GM12878 (cell line): ENCODE results near the gene PPP1R7. TPM values are rescaled to one million over a fixed set of nuclear protein-coding genes. Genes with fewer than 3 reads are reported as not detected.

Experiments
- ATAC-seq: fragments of 200-7000 bp; cut with Tn5 transposase; 3 replicates; pipeline ENCODE4 v1.9.1; 2020; ENCODE audit warnings: mild to moderate bottlenecking, moderate library complexity
- BruUV-seq: library from RNA; stranded (reverse); fragments of 400-500 nt; replicated peaks from 2 replicates; lab custom pipeline; 2021; lab: Mats Ljungman, UMichigan
- CTCF ChIA-PET: fragments of 300-600 bp; sonication (Branson Sonifier 250); formaldehyde crosslinking; extraction: SDS; loops from one replicate; lab custom pipeline; 2021; ENCODE audit warnings: inconsistent platforms; lab: Yijun Ruan, JAX
- POLR2A ChIA-PET: fragments of 350-600 bp; formaldehyde crosslinking; extraction: SDS; loops from one replicate; lab custom pipeline; 2021; ENCODE audit warnings: inconsistent platforms; lab: Charles Lee
- RAD21 ChIA-PET: fragments of 300-600 bp; sonication (Branson Sonifier 250); formaldehyde crosslinking; loops from one replicate; lab custom pipeline; 2023; ENCODE audit warnings: antibody characterized with exemption; ENCODE audit not compliant: unreplicated experiment; lab: Charles Lee
- SMC1A ChIA-PET: fragments of 300-600 bp; sonication (Branson Sonifier 250); formaldehyde crosslinking; loops from one replicate; lab custom pipeline; 2023; ENCODE audit not compliant: unreplicated experiment, uncharacterized antibody; lab: Charles Lee
- DNase-seq: peaks from one replicate; pipeline ENCODE4 v3.0.0-alpha.2; 2011; ENCODE audit warnings: low read depth, low spot score
- FAIRE-seq: peaks from 3 replicates; lab custom pipeline; 2011; peaks lifted over from hg19 to GRCh38; lab: Jason Lieb, UNC
- H2AFZ ChIP-seq: 2 replicates; pipeline ENCODE4 v1.6.0; 2011; ENCODE audit warnings: low read depth, low read length, control low read depth; ENCODE audit not compliant: control insufficient read depth
- H3K27ac ChIP-seq: 2 replicates; pipeline ENCODE4 v1.5.1; 2011; ENCODE audit warnings: control low read depth; ENCODE audit not compliant: control insufficient read depth, insufficient read depth
- H3K27me3 ChIP-seq, 2 experiments: replicated peaks in 1 of 2; 2 replicates each; pipeline versions ENCODE4 v1.6.0 to v1.6.1; 2011; ENCODE audit warnings: low read length in 1 of 2; ENCODE audit not compliant: control insufficient read depth in 2 of 2, insufficient read depth in 2 of 2
- H3K36me3 ChIP-seq, 2 experiments: 2 replicates each; pipeline ENCODE4 v1.5.1; 2011; ENCODE audit warnings: low read length in 1 of 2; ENCODE audit not compliant: control insufficient read depth in 2 of 2, insufficient read depth in 2 of 2
- H3K4me1 ChIP-seq: 2 replicates; pipeline ENCODE4 v1.6.1; 2011; ENCODE audit warnings: mild to moderate bottlenecking, low read length, moderate library complexity, mixed read lengths; ENCODE audit not compliant: control insufficient read depth, insufficient read depth
- H3K4me2 ChIP-seq: 2 replicates; pipeline ENCODE4 v1.6.0; 2011; ENCODE audit warnings: control low read depth; ENCODE audit not compliant: control insufficient read depth, insufficient read depth
- H3K4me3 ChIP-seq: fragments of 200-600 bp; sonication (generic); 2 replicates; pipeline ENCODE4 v1.5.1; 2016
- H3K79me2 ChIP-seq: 2 replicates; pipeline ENCODE4 v1.6.0; 2011; ENCODE audit warnings: low read length; ENCODE audit not compliant: control insufficient read depth, insufficient read depth
- H3K9ac ChIP-seq: 2 replicates; pipeline ENCODE4 v1.8.0; 2011; ENCODE audit warnings: low read length, control low read depth, mixed read lengths; ENCODE audit not compliant: control insufficient read depth, insufficient read depth
- H3K9me3 ChIP-seq: replicated peaks from 3 replicates; pipeline ENCODE4 v1.5.1; 2011; ENCODE audit warnings: mild to moderate bottlenecking, low read length; ENCODE audit not compliant: control insufficient read depth, insufficient read depth
- H4K20me1 ChIP-seq: 2 replicates; pipeline ENCODE4 v1.6.0; 2011; ENCODE audit not compliant: control insufficient read depth, insufficient read depth
- BMI1 ChIP-seq: fragments of 450-650 bp; IDR thresholded peaks from 2 replicates; pipeline ENCODE4 v1.6.1; 2016; ENCODE audit warnings: mild to moderate bottlenecking, moderate library complexity, borderline replicate concordance
- E2F8 ChIP-seq: fragments of 450-650 bp; IDR thresholded peaks from 2 replicates; pipeline ENCODE4 v1.6.1; 2018; ENCODE audit warnings: mild to moderate bottlenecking, low read depth, moderate library complexity; ENCODE audit not compliant: partially characterized antibody
- ZNF24 ChIP-seq: fragments of 450-650 bp; IDR thresholded peaks from 2 replicates; pipeline ENCODE4 v1.6.1; 2017; ENCODE audit warnings: antibody characterized with exemption, mild to moderate bottlenecking
- WGBS: methylation state at CpG from one replicate; pipeline ENCODE4 v1.1.6; 2016; ENCODE audit warnings: low lambda C conversion rate; ENCODE audit not compliant: insufficient replicate concordance, insufficient coverage; ENCODE audit errors: missing lambda C conversion rate; 5-methylcytosine and 5-hydroxymethylcytosine counted together
- in situ Hi-C: fragments of 300-500 bp; cut with MboI; formaldehyde crosslinking; loops from 9 replicates; pipeline ENCODE4 v1.14.3; 2018; ENCODE audit warnings: mixed read lengths
- intact Hi-C: fragments of 100-400 bp; cut with micrococcal nuclease; formaldehyde crosslinking; loops from one replicate; pipeline ENCODE4 v1.14.2; 2022; ENCODE audit not compliant: unreplicated experiment
- polyA plus RNA-seq, 11 experiments: library from polyadenylated mRNA; depleted of rRNA in 4 of 11; unstranded in 6 of 11; stranded (reverse) in 5 of 11; fragments of >200 nt; fragmentation: Nextera tagmentation in 4 of 11; fragmentation: Illumina TruSeq in 1 of 11; extraction: Ambion mirVana in 4 of 11; extraction: Trizol in 1 of 11; gene quantifications; 1 replicate in 1 of 11; 2 replicates in 10 of 11; pipeline versions ENCODE4 v1.2.1 to v1.2.3, GENCODE V29; 2011 to 2016; ENCODE audit warnings: inconsistent platforms in 2 of 11, missing spikeins in 2 of 11, low read depth in 1 of 11
- total RNA-seq, 4 experiments: library from RNA; depleted of rRNA in 3 of 4; stranded (reverse); fragments of >200 nt in 3 of 4; fragmentation: Illumina TruSeq in 1 of 4; extraction: Trizol in 1 of 4; gene quantifications; 2 replicates each; pipeline versions ENCODE4 v1.2.1 to v1.2.3, GENCODE V29; 2013 to 2021

PPP1R7 gene
- total and polyA plus RNA-seq, 10 of the 15 experiments (the other 5 are each of a cell fraction or from before 2014, with no cell fraction given): 78.5 to 174 (median 93.7) TPM

- Histone ChIP-seq H3K79me2 (no peaks in the 10 kb centered on the region; the same call in 1 of the 2 replicates), H3K27me3 (no peaks in the 10 kb centered on the region; a peak in 1 of 4 replicates), H3K9me3 (no peaks in the 10 kb centered on the region), H3K27ac (no peak overlapping the region), H3K36me3 (peaks cover 6 to 26% of the 10 kb centered on the region in 2 experiments), H3K9ac (no peak overlapping the region), H2AFZ (no peak overlapping the region), H3K4me2 (no peak overlapping the region), H3K4me1 (no peaks in the 10 kb centered on the region), H3K4me3 (no peak overlapping the region), H4K20me1 (no peaks in the 10 kb centered on the region)
- no TSS peak for BruUV-seq
- ChIA-PET RAD21 (interaction anchor here (1.3 kb wide), 1 partner anchor 8 kb away, joined by 3 read pairs; no protein-coding TSS in a partner anchor), CTCF (interaction anchor here (1.2 kb wide), 1 partner anchor 60 kb away, joined by 3 read pairs; no protein-coding TSS in a partner anchor), POLR2A (interaction anchor here (1.0 to 1.2 kb wide), 2 partner anchors 8 to 77 kb away, joined by 3 read pairs; no protein-coding TSS in a partner anchor), SMC1A (interaction anchor here (1.2 to 1.4 kb wide), 2 partner anchors 19 to 59 kb away, joined by 3 to 4 read pairs; no protein-coding TSS in a partner anchor)
- WGBS: 86% methylated on average over 23 of the region's 24 CpGs
- no peak for TF ChIP-seq ZNF24
- TF ChIP-seq BMI1: no peak
- no peak for TF ChIP-seq E2F8
- in situ Hi-C loops: no loop called here
- intact Hi-C loops: no loop called here
- ATAC-seq (no peak), FAIRE-seq (no peak), DNase-seq (no peak)
Observed at GRCh38 chr2:241137276-241138190, 12.7 kb upstream of the PPP1R7 start.
